HG02981 (cell line): Measurements from ENCODE around the gene DSTYK.

Source experiments
- ATAC-seq: cut with Tn5 transposase; IDR thresholded peaks from one replicate; pipeline ENCODE4 v1.9.1; 2021; ENCODE audit warnings: mild to moderate bottlenecking, moderate library complexity; ENCODE audit not compliant: unreplicated experiment

DSTYK gene

GRCh38 chr1:205141236-205142101, 70.0 kb downstream of the DSTYK start:
- ATAC-seq: peak; percentile 48

GRCh38 chr1:205140113-205140512, 71.4 kb downstream of the DSTYK start:
- ATAC-seq: no peak

- no peak for ATAC-seq
Observed at GRCh38 chr1:205137901-205138300, 73.6 kb downstream of the DSTYK start.

GRCh38 chr1:205133287-205133686, 78.2 kb downstream of the DSTYK start:
- no peak for ATAC-seq

- no peak for ATAC-seq
Observed at GRCh38 chr1:205129447-205130029, 82.0 kb downstream of the DSTYK start.

- ATAC-seq: no peak
Observed at GRCh38 chr1:205128050-205128449, 83.5 kb downstream of the DSTYK start.

GRCh38 chr1:205127646-205128045, 83.9 kb downstream of the DSTYK start:
- no peak for ATAC-seq

- ATAC-seq: no peak
Observed at GRCh38 chr1:205124726-205125125, 86.8 kb downstream of the DSTYK start.

- no peak for ATAC-seq
Observed at GRCh38 chr1:205122489-205122882, 89.0 kb downstream of the DSTYK start.

- peak; percentile 95 for ATAC-seq
Observed at GRCh38 chr1:205121660-205122488, 89.6 kb downstream of the DSTYK start, which contains the start of gene RBBP5. Gene RBBP5, minus strand, starts transcription at chr1:205121978. Its CDS starts 105 bp downstream, at chr1:205121873.

GRCh38 chr1:205118752-205119151, 92.8 kb downstream of the DSTYK start:
- ATAC-seq: no peak

GRCh38 chr1:205111354-205111753, 100.1 kb downstream of the DSTYK start:
- no peak for ATAC-seq

GRCh38 chr1:205109711-205110110, 101.8 kb downstream of the DSTYK start:
- no peak for ATAC-seq

GRCh38 chr1:205109269-205109668, 102.2 kb downstream of the DSTYK start:
- no peak for ATAC-seq

GRCh38 chr1:205108464-205108863, 103.0 kb downstream of the DSTYK start:
- ATAC-seq: no peak

GRCh38 chr1:205107327-205107726, 104.2 kb downstream of the DSTYK start:
- ATAC-seq: no peak

- ATAC-seq: no peak
Observed at GRCh38 chr1:205102404-205102803, 109.1 kb downstream of the DSTYK start.

- no peak for ATAC-seq
Observed at GRCh38 chr1:205098242-205098641, 113.3 kb downstream of the DSTYK start.

GRCh38 chr1:205095422-205095821, 116.1 kb downstream of the DSTYK start:
- no peak for ATAC-seq
